ENCODE measurements around the gene PFN3. TPM values are rescaled to one million over a fixed set of nuclear protein-coding genes. Genes with fewer than 3 reads are reported as not detected.

PFN3 gene
- total and polyA plus RNA-seq, 2 experiments from 2014 or later = not detected

GRCh38 chr5:177427919-177428573 lies 27.6 kb upstream of the PFN3 start:
- TF ChIP-seq CTCF (IDR thresholded peaks at IDR 0.05; ENCODE audit: low read depth, low read length) = no peak
- DNase-seq (ENCODE audit: low read depth in 1 of 2, low spot score in 1 of 2) = no peak
- H3K27ac ChIP-seq = no peak overlapping the region
- no peaks in the 10 kb centered on the region for H3K9me3 ChIP-seq (ENCODE audit: low read depth)
- peaks cover 11% of the 10 kb centered on the region for H3K36me3 ChIP-seq
- H3K27me3 ChIP-seq = no peaks in the 10 kb centered on the region
- H3K4me3 ChIP-seq = no peak overlapping the region
- H3K4me1 ChIP-seq (ENCODE audit: low read depth) = no peaks in the 10 kb centered on the region

DNA sequence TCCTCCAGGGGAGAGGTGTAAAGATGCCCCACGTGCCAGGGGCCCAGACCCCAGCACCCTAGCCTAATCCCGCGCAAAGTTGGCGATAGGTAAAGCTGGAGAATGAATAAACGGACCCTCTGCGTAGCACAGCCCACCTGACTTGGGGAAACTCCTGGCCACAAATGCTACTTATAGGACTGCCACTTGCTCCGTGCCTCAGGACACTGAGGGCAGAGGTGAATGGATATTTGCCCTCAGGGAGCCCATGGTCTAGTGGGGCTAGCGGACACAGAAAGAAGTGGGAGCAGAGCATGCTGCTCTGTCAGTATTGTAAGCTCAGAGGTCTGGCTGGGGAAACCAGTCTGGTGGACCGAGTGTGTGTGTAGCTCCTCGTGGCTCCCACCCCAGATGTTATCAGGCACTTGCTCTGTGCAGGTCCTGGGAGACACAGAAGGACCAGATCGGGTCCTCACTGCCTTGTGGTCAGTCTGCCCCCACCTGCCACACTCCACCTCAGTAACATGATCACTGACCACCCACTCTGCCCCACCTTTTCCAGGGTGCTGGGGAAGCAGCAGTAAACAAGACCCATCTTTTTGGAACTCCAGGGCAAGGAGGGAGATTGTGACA lies 26.9 kb upstream of the PFN3 start:
- H3K4me3 ChIP-seq = peak overlapping the region; percentile 62
- no peak for TF ChIP-seq CTCF (IDR thresholded peaks at IDR 0.05; ENCODE audit: low read depth, low read length)
- peak in 1 of 2 donors; percentile 11 for DNase-seq (ENCODE audit: low read depth in 1 of 2, low spot score in 1 of 2)
- H3K4me1 ChIP-seq (ENCODE audit: low read depth) = no peaks in the 10 kb centered on the region
- no peaks in the 10 kb centered on the region for H3K27me3 ChIP-seq
- H3K9me3 ChIP-seq (ENCODE audit: low read depth) = no peaks in the 10 kb centered on the region
- H3K36me3 ChIP-seq = peaks cover 3% of the 10 kb centered on the region
- peak overlapping the region; percentile 88 for H3K27ac ChIP-seq

DNA sequence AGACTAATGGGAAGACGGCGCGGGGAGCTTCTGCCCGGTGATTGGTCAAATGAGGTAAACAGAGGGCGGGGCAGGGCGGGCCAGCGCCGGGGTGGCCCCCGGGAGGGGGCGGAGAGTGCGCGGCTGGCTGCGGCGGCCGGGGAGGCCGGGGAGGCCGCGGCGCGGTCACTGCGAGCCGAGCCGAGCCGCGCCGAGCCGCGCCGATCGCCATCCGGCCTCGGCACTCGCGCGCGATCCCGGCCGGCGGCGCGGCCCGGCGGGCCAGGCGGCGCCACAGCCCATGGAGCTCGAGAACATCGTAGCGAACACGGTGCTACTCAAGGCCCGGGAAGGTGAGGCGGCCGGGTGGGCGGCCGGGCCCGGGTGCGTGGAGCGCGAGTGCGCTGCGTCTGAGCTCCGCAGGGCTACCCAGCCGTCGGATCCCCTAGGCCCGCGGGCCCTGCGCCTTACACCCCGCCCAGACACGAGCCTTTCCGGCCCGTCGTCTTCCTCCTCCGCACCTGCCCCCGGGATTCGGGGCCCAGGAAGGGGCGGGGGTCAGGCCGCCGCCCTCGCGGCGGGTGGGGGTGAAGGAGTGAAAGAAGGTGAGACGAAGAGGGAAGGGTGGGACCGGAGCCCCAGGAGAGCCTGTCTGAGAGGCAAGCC lies 26.2 kb upstream of the PFN3 start, which contains the start of gene GRK6:
Gene GRK6 (plus strand): TSS at position 111 of the 645 bp plus-strand sequence. CDS start 170 bp downstream, at position 281.
- H3K4me1 ChIP-seq (ENCODE audit: low read depth) = no peaks in the 10 kb centered on the region
- no peak for TF ChIP-seq CTCF (IDR thresholded peaks at IDR 0.05; ENCODE audit: low read depth, low read length)
- no peak for DNase-seq (ENCODE audit: low read depth in 1 of 2, low spot score in 1 of 2)

DNA sequence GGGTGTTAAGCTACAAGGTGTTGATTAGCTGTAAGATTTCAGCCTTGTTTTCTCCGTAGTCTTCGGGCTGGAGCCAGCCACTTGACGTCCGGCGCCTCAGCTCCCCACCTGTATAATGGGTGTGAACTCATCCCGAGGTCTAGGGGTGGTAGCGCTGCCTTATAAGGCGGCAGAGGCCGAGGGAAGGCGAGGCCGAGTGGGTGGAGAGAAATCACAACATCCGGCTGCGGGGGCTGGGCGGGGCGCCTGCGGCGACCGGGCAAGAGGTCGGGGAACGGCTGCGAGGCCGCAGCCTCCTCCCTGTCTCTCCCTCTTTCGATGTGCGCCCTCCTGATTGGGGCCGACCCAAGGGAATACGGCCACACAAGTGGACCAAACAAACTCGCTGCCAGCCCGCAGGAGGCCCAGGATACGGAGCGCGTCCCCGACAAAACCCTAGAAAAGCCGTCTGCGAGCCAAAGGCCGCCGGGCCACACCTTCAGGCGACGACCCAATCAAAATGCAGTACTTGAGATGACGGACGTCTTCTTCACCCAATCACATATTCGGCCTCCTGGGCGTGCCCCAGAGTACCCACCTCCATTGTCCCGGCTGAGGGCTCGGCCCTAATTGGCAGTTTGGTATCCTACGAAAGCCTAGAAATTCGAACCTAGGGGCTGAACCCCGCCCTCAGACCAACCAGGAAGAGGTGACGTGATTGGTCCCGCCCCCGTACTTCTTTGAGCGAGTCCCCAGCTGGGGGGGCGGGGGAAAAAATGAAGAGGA lies 25.5 kb upstream of the PFN3 start:
- Histone ChIP-seq H3K27ac (peak overlapping the region; percentile 97), H3K4me1 (ENCODE audit: low read depth) (no peaks in the 10 kb centered on the region), H3K27me3 (no peaks in the 10 kb centered on the region), H3K4me3 (peak overlapping the region; percentile 38), H3K36me3 (no peaks in the 10 kb centered on the region), H3K9me3 (ENCODE audit: low read depth) (no peaks in the 10 kb centered on the region)
- TF ChIP-seq CTCF (IDR thresholded peaks at IDR 0.05; ENCODE audit: low read depth, low read length) = no peak
- DNase-seq (ENCODE audit: low read depth in 1 of 2, low spot score in 1 of 2) = peak; percentile 100

More for the DNA sequence above, 26.2 kb upstream of the PFN3 start, which contains the start of gene GRK6:
- H3K9me3 ChIP-seq (ENCODE audit: low read depth) = no peaks in the 10 kb centered on the region
- no peaks in the 10 kb centered on the region for H3K27me3 ChIP-seq
- peak within 1 kb of the TSS; percentile 62 for H3K4me3 ChIP-seq
- no peaks in the 10 kb centered on the region for H3K36me3 ChIP-seq
- H3K27ac ChIP-seq = peak within 1 kb of the TSS; percentile 97

GRCh38 chr5:177425196-177425800 lies 24.8 kb upstream of the PFN3 start:
- DNase-seq (ENCODE audit: low read depth in 1 of 2, low spot score in 1 of 2) = no peak
- Histone ChIP-seq H3K9me3 (ENCODE audit: low read depth) (no peaks in the 10 kb centered on the region), H3K4me3 (peak overlapping the region; percentile 38), H3K27me3 (no peaks in the 10 kb centered on the region), H3K36me3 (no peaks in the 10 kb centered on the region), H3K4me1 (ENCODE audit: low read depth) (no peaks in the 10 kb centered on the region), H3K27ac (peak overlapping the region; percentile 97)
- no peak for TF ChIP-seq CTCF (IDR thresholded peaks at IDR 0.05; ENCODE audit: low read depth, low read length)

Data from cardiac muscle cell (in vitro differentiated cells and primary cell).